GM18511 (cell line): ENCODE data around the gene TADA2B.

Experiments used
- ATAC-seq: cut with Tn5 transposase; IDR thresholded peaks from one replicate; pipeline ENCODE4 v1.9.1; 2021; ENCODE audit warnings: mild to moderate bottlenecking, moderate library complexity; ENCODE audit not compliant: unreplicated experiment

The TADA2B gene, protein sequence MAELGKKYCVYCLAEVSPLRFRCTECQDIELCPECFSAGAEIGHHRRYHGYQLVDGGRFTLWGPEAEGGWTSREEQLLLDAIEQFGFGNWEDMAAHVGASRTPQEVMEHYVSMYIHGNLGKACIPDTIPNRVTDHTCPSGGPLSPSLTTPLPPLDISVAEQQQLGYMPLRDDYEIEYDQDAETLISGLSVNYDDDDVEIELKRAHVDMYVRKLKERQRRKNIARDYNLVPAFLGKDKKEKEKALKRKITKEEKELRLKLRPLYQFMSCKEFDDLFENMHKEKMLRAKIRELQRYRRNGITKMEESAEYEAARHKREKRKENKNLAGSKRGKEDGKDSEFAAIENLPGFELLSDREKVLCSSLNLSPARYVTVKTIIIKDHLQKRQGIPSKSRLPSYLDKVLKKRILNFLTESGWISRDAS

DNA sequence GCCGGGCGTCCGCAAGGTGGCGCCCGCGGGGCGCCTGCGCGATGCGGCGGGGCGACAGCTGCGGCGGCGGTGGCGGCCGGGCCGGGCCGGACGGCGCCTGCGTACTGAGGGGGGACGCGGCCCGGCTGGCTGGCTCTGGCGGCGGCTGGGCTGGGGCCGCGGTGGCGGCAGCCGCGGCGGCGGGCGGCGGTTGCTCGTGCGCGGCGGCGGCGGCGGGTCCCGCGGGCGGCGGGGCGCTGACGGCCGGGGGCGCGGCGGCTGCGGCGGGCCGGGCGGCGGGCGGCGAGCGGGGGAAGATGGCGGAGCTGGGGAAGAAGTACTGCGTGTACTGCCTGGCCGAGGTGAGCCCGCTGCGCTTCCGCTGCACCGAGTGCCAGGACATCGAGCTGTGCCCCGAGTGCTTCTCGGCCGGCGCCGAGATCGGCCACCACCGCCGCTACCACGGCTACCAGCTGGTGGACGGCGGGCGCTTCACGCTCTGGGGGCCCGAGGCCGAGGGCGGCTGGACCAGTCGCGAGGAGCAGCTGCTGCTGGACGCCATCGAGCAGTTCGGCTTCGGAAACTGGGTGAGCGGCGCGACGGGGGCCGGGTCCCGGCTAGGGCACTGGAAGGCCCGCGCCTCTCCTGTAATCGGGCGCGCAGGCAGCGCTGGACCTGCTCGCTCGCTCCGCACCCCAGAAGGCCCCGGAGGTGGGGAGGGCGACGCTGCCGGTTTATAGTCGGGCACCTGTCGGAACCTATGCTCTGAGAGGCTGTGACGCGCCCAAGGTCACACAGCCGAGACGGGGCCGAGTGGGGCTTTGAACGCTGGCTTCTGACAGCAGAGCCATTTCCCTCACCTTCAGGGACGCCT, at the start of gene TADA2B:
TADA2B (plus strand) TSS at position 89 of the 853 bp plus-strand sequence; CDS start at position 297, 208 bp downstream.
- peak; percentile 37 for ATAC-seq

DNA sequence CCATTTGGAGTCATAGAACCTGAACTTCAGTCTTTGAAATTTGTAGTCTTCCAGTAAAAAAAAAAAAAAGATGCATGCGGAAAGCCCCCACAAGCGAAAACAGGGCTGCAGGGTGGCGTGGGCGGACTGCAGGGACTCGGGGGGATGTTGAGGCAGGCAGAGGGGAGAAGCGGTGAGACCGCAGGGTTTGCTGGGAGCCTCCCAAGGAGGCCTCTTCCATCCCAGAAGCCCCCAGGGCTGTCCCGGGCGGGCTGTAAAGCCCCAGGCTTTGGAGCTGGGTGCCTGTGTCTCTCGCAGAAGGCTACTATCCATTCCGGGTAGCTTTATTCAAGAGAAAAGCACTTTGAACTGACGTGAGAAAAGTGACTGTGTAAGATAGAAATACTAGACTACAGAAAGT, 46.7 kb upstream of the TADA2B start:
- no peak for ATAC-seq

DNA sequence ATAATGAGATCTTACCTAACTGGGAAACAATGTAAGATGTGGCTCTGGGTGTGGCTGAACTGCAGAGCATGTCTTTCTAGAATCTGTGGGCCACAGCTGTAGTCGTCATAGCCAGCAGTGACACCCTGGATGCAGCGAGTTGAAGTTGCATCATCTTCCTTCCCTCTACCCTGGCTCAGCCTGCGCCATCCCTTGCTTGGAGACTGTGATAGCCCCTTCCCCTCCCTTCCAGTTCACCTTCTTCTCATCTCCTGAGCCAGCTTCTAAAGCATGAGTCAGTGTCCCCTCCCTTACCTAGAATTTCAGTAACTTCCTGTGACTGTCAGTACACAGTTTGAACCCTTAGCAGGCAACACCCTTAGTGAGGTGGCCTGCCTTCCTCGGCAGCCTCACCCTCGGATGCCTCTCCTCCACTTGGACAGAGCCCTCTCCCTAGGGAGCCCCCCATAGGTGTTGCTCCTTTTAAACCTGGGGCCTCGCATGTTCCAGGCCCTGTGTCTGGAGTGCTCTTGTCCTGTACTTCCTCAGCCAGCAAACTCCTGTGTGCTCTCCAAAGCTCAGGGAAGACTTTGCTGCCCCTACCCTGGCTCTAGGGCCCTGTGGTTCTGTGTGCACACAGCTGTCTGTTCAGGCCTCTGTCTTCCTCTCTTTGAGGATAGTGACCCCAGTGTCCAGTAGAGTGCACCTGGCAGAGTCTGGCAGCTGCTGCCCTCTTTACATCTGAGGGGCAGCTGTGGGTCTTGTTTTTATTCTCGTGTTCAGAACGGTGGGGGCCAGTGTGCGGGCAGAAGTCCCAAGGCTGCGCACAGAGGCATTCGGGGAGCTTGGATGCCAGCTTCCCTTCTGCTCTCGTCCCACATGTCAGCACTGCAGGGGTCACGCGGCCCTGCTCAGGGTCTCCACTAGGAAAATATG, 43.7 kb upstream of the TADA2B start:
- ATAC-seq = no peak

DNA sequence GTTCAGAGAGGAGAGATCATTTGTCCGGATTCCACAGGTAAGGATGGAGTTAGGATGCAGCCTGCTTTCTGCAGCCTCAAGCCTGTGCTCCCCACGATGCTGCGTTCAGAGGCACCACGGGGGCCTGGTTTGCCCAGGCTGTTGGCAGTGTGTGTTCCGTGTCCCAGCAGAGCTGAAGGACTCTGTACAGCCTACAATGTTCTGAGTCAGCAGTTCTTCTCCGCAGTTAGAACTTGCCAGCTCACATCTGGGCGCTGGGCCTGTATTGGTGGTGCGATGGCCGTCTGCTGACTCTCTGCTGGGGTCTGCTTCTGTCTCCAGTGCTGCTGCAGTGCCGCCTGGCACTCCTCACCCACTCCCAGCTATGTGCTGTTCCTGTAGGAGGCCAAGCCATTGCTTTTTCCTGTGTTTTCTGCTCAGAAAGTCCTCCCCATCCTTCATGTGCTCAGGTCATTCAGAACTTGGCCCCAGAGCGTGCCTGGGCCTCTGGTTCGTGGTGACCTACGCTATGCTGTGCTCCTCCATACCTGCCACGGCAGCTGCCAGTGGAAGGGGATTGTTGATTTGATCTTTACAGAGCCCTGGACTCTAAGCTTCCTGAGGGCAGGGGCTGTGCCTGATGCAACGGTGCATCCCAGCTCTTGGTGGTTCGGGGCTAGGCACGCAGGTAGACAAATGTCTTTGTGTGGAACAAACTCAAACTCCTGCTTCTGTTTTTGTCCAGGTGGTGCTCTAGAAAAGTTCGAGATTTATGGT, 42.6 kb upstream of the TADA2B start:
- no peak for ATAC-seq

DNA sequence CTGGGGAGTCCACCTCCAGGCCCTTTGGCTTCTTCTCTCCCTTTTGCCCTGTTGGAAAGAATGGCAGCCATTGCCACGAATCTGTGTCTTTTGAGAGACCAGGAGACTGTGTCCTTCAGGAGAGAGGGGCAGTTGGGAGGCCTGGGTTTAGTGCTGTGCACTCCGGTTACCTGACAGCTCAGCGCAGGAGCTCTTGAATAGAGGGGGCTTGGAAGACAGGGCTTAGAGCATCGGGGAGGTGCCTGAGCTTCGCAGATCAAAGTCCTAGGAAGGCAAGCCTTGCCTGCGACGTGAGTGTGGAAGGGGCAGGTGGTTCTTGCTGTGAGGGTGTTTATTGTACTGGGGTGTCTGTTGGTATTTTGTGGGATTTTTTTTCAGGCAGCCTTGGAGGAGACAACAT, 41.9 kb upstream of the TADA2B start:
- no peak for ATAC-seq

DNA sequence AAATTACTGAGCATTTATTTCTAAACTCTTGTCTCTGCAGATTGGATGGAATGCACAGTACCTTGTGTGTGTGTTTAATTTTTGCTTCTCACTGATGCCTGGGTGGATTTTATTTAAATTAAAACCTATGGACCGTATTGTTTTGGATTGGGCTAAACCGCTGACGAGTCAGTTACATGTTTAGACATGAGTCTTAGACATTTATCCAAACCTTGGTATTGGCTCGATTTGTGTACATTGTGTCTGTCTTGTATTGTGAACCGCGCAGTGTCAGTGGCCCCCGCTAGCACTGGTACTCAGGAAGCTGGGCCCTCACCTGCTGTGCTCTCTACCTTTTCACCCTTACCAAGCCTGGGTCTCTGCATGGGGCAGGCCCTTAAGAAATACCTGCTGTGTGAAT, 40.8 kb upstream of the TADA2B start:
- no peak for ATAC-seq

DNA sequence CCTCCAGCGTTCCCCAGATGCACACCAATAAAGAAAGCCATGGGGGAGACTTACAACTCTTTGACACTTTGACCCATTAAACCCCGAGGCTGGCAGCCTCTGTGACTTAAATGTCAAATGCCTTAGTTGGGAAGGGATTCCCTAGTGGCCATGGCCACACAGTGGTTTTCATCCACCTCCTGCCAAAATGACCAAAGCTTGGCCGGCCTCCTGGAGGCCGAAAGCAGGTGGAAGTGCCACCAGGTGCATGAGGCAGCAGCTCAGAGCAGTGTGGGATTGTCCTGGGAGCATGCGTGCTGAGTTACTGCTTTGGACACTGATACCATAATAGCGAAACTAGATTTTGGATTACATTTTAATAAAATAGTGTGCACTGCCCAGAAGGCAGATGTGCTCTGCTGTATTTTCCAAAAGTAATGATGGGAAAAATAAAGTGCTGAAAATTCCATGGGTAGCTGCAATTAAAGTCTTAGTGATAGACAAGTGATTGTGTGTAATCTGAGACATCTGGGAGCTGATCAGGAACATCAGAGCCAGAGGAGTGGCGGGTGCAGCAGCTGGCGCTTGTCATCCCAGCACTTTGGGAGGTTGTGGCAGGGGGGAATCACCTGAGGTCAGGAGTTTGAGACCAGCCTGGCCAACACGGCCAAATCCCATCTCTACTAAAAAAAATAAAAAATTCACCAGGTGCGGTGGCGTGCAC, 39.8 kb upstream of the TADA2B start:
- ATAC-seq = no peak

DNA sequence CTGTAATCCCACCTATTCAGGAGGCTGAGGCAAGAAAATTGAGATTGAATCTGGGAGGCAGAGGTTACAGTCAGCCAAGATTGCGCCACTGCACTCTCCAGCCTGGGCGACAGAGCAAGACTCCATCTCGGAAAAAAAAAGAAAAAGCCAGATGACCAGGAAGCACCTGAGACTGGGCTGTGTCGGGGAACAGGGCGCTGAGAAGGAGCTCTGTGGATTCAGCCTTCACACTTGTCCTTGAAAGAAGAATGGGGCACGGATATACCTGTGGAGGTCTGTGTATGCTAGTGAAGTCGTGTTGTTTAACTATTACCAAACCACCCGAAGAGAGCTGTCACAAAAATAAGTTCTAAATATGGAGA, 39.3 kb upstream of the TADA2B start:
- no peak for ATAC-seq

DNA sequence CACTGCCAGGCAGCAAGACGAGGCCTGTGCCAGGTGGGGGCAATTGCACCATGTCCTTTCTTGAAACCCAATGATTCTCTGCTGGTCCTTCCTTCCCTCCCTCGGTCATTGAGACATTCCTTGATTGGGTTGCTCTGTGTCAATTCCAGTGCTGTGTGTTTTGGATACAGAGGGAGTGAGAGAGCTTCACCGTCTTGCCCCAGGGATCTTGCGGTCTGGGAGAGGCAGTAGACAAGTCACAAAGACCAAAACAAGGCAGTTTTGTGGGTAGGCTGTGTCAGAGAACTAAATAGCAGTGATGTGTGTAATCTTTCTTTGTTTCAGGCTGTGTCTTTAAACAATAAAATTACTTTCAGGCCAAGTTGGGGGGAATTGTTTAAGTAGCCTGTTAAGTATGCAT, 38.8 kb upstream of the TADA2B start:
- no peak for ATAC-seq

DNA sequence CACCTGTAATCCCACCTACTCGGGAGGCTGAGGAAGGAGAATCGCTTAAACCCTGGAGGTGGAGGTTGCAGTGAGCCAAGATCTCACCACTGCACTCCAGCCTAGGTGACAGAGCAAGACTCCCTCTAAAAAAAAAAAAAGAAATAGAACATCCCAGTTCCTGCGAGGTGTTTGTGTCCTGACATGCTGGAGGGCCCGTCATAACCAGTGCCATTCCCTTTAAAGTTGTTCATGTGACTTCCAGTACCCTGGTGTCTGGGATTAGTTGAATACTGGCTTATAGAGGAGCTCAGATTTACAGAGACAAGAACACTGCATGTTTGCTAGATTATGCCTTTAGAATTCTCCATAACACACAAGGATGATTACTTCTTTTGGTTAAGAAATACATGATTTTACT, 37.6 kb upstream of the TADA2B start:
- no peak for ATAC-seq

DNA sequence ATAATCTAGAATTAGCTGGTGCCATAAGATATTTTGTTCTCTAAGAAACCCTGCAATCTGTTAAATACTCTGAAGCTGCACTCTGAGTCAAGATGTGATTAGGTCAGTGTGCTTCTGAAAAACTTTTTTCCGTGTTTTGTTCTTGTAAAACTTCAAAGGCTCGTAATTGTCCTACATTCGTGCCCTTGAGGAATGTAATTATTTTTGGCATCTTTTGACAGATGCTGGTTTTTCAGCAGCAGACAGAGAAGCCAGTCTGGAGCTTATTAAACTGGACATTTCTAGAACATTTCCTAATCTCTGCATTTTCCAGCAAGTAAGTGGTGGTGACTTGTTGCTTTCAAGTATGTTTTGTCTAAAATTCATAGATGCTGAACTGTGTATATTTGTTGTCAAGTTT, 36.8 kb upstream of the TADA2B start:
- no peak for ATAC-seq

DNA sequence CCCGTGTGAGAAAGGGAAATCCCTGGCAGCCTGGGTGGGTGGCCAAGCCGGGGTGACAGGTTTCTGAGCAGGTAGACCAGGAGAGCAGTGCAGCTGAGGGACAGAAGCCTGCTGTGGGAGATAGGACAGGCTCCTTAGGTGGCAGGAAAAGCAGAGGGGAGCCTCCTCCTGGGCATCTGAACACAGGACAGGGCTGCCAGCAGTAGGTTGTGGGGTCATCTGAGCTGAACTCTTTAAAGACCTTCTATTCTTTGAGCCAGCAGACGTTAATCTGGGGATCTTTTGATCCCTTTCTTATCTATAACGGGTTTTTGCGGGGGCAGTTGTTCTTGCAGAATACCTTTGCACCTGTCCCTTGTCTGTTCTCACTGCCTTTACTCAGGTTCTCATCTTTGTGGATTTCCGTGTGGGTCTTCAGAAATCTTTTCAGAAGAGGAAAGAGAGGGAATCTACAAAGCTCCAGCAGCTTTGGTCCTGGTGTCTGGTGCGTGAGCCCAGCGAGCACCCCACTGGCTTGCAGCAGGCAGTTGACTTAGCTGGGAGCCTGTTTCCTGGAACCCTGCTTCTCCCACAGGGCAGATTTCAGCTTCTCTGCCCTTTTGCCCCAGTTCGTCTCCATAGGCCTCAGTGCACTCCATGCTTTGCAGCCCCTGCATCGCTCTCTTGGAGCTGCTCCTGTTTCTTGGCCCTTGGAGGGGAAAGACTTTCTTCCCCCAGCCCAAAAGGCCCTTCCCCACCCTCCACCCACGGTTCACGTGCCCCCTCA, 35.8 kb upstream of the TADA2B start:
- no peak for ATAC-seq

DNA sequence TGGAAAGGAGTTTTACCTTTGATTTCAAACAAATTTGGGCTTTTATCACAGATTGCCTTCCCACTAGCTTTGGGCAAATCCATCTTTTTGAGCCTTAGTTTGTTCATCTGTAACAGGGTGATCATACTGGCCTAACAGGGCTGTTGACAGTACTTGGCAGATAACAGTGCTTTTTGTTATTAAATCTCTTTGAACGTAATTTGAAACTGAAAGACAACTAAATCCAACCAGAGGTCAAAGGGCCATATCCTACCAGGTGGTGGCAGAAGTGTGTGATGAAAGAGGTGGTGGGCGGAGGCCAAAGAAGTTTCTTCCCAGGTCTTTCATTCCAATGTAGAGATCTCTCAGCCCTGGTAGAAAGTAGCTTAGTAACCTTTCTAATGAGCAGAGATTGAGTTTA, 35.2 kb upstream of the TADA2B start:
- ATAC-seq = no peak

DNA sequence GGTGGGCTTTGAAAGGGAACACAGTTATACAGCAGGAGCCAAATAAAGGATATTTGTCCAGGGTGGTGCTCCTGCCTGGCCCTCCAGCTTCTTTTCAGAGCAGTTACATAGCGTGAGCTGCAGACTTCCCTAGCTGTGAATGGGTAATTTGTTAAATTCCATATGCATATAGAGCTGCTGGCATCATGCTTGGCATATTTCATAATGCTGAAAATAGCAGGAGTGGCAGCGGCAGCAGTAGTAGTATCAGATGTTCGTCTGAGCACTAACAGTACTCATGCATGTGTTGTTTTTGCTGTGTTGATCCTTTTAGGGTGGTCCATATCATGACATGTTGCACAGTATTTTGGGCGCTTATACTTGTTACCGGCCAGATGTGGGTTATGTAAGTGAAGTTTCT, 33.6 kb upstream of the TADA2B start:
- ATAC-seq = no peak

DNA sequence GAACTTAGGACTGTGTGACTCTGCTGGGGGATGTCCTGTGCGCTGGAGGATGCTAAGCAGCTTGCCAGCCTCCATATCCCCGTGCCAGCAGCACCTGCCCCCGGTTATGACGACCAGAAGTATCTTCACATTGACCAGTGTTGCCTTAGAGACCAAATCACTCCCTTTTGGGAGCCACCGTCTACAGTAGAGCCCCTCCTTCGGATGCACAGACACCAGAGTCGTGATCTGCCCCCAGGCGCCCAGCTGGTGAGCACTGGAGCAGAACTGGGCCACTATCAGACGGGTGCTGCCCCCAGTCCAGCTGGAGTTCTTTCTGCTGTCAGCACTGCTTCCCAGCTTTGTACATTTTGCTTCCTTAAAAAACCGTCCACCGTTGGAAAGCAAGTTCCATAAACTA, 30.0 kb upstream of the TADA2B start:
- ATAC-seq = no peak

DNA sequence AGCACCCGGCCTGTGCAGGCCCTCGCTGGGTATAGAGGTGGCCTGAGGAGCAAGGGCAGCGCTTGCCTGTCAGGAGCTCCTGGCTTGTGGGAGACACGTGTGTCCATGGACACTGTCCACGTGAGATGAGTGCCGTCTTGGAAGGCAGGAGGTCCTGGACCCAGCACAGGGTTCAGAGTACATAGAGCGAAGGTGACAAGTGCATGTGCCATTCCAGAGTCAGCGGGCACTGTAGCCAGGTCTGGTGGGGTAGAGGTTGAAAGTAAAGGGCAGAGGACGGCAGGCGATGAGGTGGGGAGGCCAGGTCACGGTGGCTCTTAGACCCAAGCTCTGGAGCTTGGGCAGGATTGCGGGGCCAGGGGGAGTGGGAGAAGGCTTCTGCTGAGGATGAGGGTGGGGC, 28.4 kb upstream of the TADA2B start:
- ATAC-seq = no peak

DNA sequence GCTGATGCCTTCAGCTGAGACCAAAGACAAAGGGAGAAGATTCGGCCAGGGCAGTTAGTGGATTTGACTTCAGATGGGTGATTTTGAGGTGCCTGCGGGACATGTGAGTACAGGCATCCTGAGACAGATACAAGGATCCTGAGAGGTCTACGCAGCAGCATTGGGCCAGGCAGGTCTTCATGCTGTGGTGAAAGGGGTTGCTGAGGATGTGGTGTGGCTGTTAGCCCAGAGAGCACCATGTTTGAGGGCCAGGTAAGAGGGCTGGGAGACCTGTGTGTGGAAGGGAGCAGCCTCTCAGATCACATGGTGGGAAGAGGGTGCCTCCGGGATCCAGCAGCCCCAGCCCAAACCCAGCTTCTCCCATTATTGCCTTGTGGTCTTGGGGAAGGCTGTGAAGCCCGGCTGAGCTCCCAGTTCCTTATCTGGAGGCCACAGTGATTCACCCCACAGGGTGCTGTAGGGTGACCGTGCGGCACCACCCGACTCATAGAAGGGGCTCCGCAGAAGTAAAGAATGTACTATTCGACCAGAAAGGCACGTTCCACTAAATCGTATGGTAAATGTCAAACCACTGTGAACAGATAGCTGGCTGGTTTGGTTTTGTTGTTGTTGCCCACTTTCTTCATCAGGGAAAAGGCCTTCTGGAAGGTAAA, 27.7 kb upstream of the TADA2B start:
- no peak for ATAC-seq

DNA sequence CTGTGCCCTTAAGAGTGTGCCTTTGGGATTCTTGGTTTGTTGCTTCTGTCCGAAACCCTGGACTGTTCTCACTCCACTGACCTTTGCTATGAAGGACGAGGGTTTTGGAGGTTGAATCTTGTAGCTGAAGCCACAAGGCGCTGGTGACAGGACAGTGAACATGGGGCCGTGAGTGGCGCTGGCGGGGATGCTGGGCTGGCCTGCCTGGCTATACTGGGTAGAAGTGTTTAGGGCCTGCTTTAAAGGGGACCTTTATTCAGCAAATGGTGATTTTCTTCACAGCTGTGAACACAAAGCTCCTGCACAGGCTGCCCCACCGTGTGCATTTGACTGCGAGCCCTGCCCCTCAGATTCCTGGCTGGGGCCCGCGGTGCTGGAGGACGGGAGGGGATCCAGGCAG, 27.1 kb upstream of the TADA2B start:
- ATAC-seq = no peak

DNA sequence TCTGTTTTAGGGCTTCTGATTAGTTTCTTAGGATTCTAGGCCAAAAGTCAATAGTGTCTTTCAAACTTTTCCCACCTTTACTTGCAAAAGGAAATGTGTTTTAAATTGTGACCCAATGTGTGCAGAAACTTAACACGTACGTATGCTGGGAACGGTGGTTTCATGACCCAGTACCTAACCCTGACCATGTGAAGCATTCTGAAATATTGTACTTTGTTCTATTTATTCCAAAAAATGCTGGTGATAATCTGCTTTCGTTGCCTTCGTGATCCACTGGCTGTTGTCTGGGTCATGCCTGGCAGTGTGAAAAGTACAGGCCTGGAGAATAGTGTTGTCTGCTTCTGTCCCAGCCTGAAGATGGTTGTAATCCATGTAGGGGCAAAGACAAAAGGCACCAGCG, 26.7 kb upstream of the TADA2B start:
- ATAC-seq = no peak
